ENCODE measurements around the gene ZSCAN21. TPM values are rescaled to one million over a fixed set of nuclear protein-coding genes. Genes with fewer than 3 reads are reported as not detected.
A peak's percentile ranks its signal among the peaks of the same experiment; 100 is the strongest.

ZSCAN21 gene
- total RNA-seq, 2 experiments from 2014 or later = 5.6 to 7.5 TPM

- Histone ChIP-seq H3K27ac (ENCODE audit: low read depth, low read length, poor library complexity, severe bottlenecking) (no peak overlapping the region), H3K79me2 (ENCODE audit: insufficient read depth, low read depth, low read length) (peaks cover 11% of the 10 kb centered on the region; the same call in 1 of the 2 replicates), H4K20me1 (ENCODE audit: insufficient read depth, low read length) (no peaks in the 10 kb centered on the region), H3K9me3 (ENCODE audit: low read length) (no peaks in the 10 kb centered on the region), H3K4me3 (ENCODE audit: low read depth, low read length, poor library complexity, severe bottlenecking) (no peak overlapping the region), H2AFZ (ENCODE audit: low read length) (no peak overlapping the region), H3K4me1 (ENCODE audit: insufficient read depth, low read length, poor library complexity, severe bottlenecking) (peaks cover 22% of the 10 kb centered on the region), H3K4me2 (ENCODE audit: low read length) (no peak overlapping the region), H3K9me2 (ENCODE audit: insufficient read depth, low read length) (no peaks in the 10 kb centered on the region), H3K36me3 (ENCODE audit: insufficient read depth, low read length) (peaks cover 35% of the 10 kb centered on the region)
- TF ChIP-seq EZH2phosphoT487 (IDR thresholded peaks at IDR 0.05; ENCODE audit: borderline replicate concordance, low read depth, low read length) = no peak
- no peak for TF ChIP-seq CTCF (conservative IDR thresholded peaks at IDR 0.05; ENCODE audit: low read length)
- intact Hi-C loops (cut with micrococcal nuclease; ENCODE audit: unreplicated experiment) = no loop called here
- DNase-seq (ENCODE audit: low spot score) = no peak
- BruUV-seq (replicated peaks) = no TSS peak
- POLR2A ChIA-PET = interaction anchor here (0.6 to 0.7 kb wide), 2 partner anchors 20 to 26 kb away, joined by 3 to 6 read pairs; no protein-coding TSS in a partner anchor
- CTCF ChIA-PET (ENCODE audit: unreplicated experiment) = no interaction called here
These were observed 29.5 kb downstream of the ZSCAN21 start for GRCh38 chr7:100079024-100079560.

DNA sequence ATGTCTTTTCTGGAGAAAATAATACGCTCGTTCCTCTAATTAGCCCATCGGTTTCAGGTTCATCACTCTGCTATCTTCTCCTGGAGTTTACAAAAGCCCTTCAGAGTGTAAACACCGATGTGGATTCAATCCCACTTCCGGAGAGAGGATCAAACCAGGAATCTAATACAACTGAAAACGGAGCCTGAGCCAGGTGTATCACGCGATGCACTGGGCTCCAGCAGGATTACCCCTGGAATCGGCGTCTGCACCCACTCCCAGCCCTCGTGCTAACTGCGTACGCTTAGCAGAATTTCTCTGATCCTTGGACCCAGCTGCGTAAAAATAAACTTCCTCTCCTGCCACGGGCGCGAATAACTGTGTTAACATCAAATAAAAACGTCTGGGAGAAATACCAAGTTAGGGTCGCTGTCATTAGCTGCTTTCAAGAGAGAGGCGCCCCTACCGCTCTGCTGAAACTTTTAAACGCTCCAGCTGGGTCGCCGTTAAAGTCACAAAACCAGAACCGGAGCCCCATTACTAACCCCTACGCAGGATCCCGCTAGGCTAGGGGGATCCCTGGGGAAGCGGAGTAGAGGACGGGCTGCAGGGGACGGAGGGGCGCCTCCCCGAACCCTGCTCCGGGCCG is 31.4 kb downstream of the ZSCAN21 start:
- Histone ChIP-seq H3K27ac (ENCODE audit: low read depth, low read length, poor library complexity, severe bottlenecking) (peak overlapping the region; percentile 3), H4K20me1 (ENCODE audit: insufficient read depth, low read length) (no peaks in the 10 kb centered on the region), H3K9me3 (ENCODE audit: low read length) (no peaks in the 10 kb centered on the region), H3K4me3 (ENCODE audit: low read depth, low read length, poor library complexity, severe bottlenecking) (peak overlapping the region; percentile 73), H3K4me1 (ENCODE audit: insufficient read depth, low read length, poor library complexity, severe bottlenecking) (peaks cover 22% of the 10 kb centered on the region), H3K36me3 (ENCODE audit: insufficient read depth, low read length) (peaks cover 16% of the 10 kb centered on the region; the same call in 1 of the 2 replicates), H3K4me2 (ENCODE audit: low read length) (peak overlapping the region; percentile 80), H3K9me2 (ENCODE audit: insufficient read depth, low read length) (no peaks in the 10 kb centered on the region), H3K79me2 (ENCODE audit: insufficient read depth, low read depth, low read length) (peaks cover 11% of the 10 kb centered on the region; the same call in 1 of the 2 replicates), H2AFZ (ENCODE audit: low read length) (peak overlapping the region; percentile 0; the same call in 1 of the 2 replicates)
- CTCF ChIA-PET (ENCODE audit: unreplicated experiment) = no interaction called here
- TSS peak; percentile 73 for BruUV-seq (replicated peaks)
- no peak for TF ChIP-seq EZH2phosphoT487 (IDR thresholded peaks at IDR 0.05; ENCODE audit: borderline replicate concordance, low read depth, low read length)
- no peak for TF ChIP-seq CTCF (conservative IDR thresholded peaks at IDR 0.05; ENCODE audit: low read length)
- intact Hi-C loops (cut with micrococcal nuclease; ENCODE audit: unreplicated experiment) = loop anchor here (1.0 to 10.0 kb wide), 4 partner anchors 32 to 804 kb away; partner anchors contain the start of genes MBLAC1, UFSP1 and ZSCAN21
- POLR2A ChIA-PET = interaction anchor here (0.7 to 1.1 kb wide), 2 partner anchors 65 to 456 kb away, joined by 3 read pairs; no protein-coding TSS in a partner anchor
- peak; percentile 19 for DNase-seq (ENCODE audit: low spot score)
